SU-DHL-6 (cell line): ENCODE data around the gene DDIAS.
"Not testable (repeated sequence)": the region's sequence is repeated elsewhere in the genome, so short reads cannot be mapped to it uniquely, and the experiment has no call there.

ENCODE experiments used
- H2AFZ ChIP-seq: fragments of 200-600 bp; sonication (generic); 2 replicates; pipeline ENCODE4 v1.6.1; 2014; ENCODE audit warnings: low read depth, mild to moderate bottlenecking, moderate library complexity, mixed read lengths, antibody characterized with exemption, low read length; ENCODE audit not compliant: severe bottlenecking
- H3F3A ChIP-seq: fragments of 200-600 bp; shearing (Covaris generic); 2 replicates; pipeline ENCODE4 v1.6.0; 2016; ENCODE audit warnings: antibody characterized with exemption, mild to moderate bottlenecking; ENCODE audit not compliant: insufficient read depth
- H3K27ac ChIP-seq: fragments of 200-600 bp; sonication (generic); 2 replicates; pipeline ENCODE4 v1.5.1; 2016; ENCODE audit warnings: low read depth, mild to moderate bottlenecking, low read length, moderate library complexity, mixed read lengths
- H3K27me3 ChIP-seq: fragments of 200-600 bp; sonication (generic), shearing (Covaris generic); 2 replicates; pipeline ENCODE4 v1.6.0; 2014; ENCODE audit warnings: mild to moderate bottlenecking, low read length
- H3K36me3 ChIP-seq: fragments of 200-600 bp; sonication (generic); 2 replicates; pipeline ENCODE4 v1.6.1; 2014; ENCODE audit warnings: mild to moderate bottlenecking, low read length, mixed read lengths
- H3K4me2 ChIP-seq: fragments of 300-600, 200-600 bp; shearing (Covaris generic), sonication (generic); 2 replicates; pipeline ENCODE4 v1.6.0; 2014; ENCODE audit warnings: low read length, low read depth, mild to moderate bottlenecking; ENCODE audit not compliant: poor library complexity, severe bottlenecking
- H3K4me3 ChIP-seq: fragments of 200-600 bp; sonication (generic); 2 replicates; pipeline ENCODE4 v1.5.1; 2014; ENCODE audit warnings: antibody characterized with exemption, low read length, mild to moderate bottlenecking, mixed read lengths; ENCODE audit not compliant: insufficient read depth, poor library complexity, severe bottlenecking
- H3K79me2 ChIP-seq: fragments of 200-600 bp; sonication (generic); 2 replicates; pipeline ENCODE4 v1.6.1; 2014; ENCODE audit warnings: mild to moderate bottlenecking, low read length, moderate library complexity; ENCODE audit not compliant: insufficient read depth
- H3K9ac ChIP-seq: fragments of 200-600 bp; sonication (generic); 2 replicates; pipeline ENCODE4 v1.7.0; 2014; ENCODE audit warnings: mild to moderate bottlenecking, low read length
- H3K9me2 ChIP-seq: fragments of 200-600 bp; sonication (generic); replicated peaks from 2 replicates; pipeline ENCODE4 v1.6.1; 2014; ENCODE audit warnings: low read length; ENCODE audit not compliant: insufficient read depth
- H3K9me3 ChIP-seq: fragments of 200-600 bp; sonication (generic); 2 replicates; pipeline ENCODE4 v1.6.1; 2014; ENCODE audit warnings: low read length, mixed read lengths; ENCODE audit not compliant: insufficient read depth
- H4K20me1 ChIP-seq: fragments of 200-600 bp; sonication (generic); 2 replicates; pipeline ENCODE4 v1.6.1; 2014; ENCODE audit warnings: low read depth, mild to moderate bottlenecking, antibody characterized with exemption, low read length, moderate library complexity, mixed read lengths
- CTCF ChIP-seq: fragments of 200-600 bp; sonication (generic); IDR thresholded peaks from one replicate; pipeline ENCODE4 v1.5.1; 2017; ENCODE audit warnings: antibody characterized with exemption, mild to moderate bottlenecking, low read length, moderate library complexity; ENCODE audit not compliant: insufficient read depth, poor library complexity, severe bottlenecking
- EZH2phosphoT487 ChIP-seq: fragments of 200-600 bp; sonication (generic), shearing (Covaris generic); conservative IDR thresholded peaks from 2 replicates; pipeline ENCODE4 v1.6.1; 2018; ENCODE audit warnings: mild to moderate bottlenecking, antibody characterized with exemption, low read length, moderate library complexity, mixed read lengths

DDIAS gene

GRCh38 chr11:82945682-82946081 is 44.1 kb downstream of the DDIAS start:
- Histone ChIP-seq H3K36me3 (no peaks in the 10 kb centered on the region), H3F3A (peaks cover 9% of the 10 kb centered on the region; the same call in 1 of the 2 replicates), H3K9ac (no peak overlapping the region), H4K20me1 (no peaks in the 10 kb centered on the region), H3K27me3 (no peaks in the 10 kb centered on the region), H3K4me2 (no peak overlapping the region), H3K27ac (no peak overlapping the region), H2AFZ (no peak overlapping the region), H3K9me3 (no peaks in the 10 kb centered on the region), H3K4me3 (no peak overlapping the region), H3K9me2 (no peaks in the 10 kb centered on the region), H3K79me2 (no peaks in the 10 kb centered on the region)
- TF ChIP-seq CTCF: no peak
- no peak for TF ChIP-seq EZH2phosphoT487

GRCh38 chr11:82949352-82949751 is 47.8 kb downstream of the DDIAS start:
- H2AFZ ChIP-seq: no peak overlapping the region
- no peak overlapping the region for H3K9ac ChIP-seq
- no peaks in the 10 kb centered on the region for H3K27me3 ChIP-seq
- H3K9me2 ChIP-seq: no peaks in the 10 kb centered on the region
- no peak overlapping the region for H3K4me2 ChIP-seq
- no peak overlapping the region for H3K4me3 ChIP-seq
- no peak for TF ChIP-seq CTCF
- no peaks in the 10 kb centered on the region for H3K36me3 ChIP-seq
- no peaks in the 10 kb centered on the region for H3K79me2 ChIP-seq
- H3K9me3 ChIP-seq: no peaks in the 10 kb centered on the region
- H4K20me1 ChIP-seq: no peaks in the 10 kb centered on the region
- H3F3A ChIP-seq: peaks cover 5% of the 10 kb centered on the region; the same call in 1 of the 2 replicates
- no peak overlapping the region for H3K27ac ChIP-seq

DNA sequence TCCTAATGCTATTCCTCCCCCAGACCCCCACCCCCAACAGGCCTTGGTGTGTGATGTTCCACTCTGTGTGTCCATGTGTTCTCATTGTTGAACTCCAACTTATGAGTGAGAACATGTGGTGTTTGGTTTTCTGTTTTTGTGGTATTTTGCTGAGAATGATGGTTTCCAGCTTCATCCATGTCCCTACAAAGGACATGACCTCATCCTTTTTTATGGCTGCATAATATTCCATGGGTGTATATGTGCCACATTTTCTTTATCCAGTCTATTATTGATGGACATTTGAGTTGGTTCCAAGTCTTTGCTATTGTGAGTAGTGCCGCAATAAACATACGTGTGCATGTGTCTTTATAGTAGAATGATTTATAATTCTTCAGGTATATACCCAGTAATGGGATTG is 49.0 kb downstream of the DDIAS start:
- not testable (repeated sequence) for H4K20me1 ChIP-seq, H3K27ac ChIP-seq, H3K36me3 ChIP-seq, H3K9me3 ChIP-seq, H3K79me2 ChIP-seq, H3K9me2 ChIP-seq, H3K9ac ChIP-seq, H2AFZ ChIP-seq, H3K27me3 ChIP-seq, H3K4me3 ChIP-seq, H3F3A ChIP-seq, H3K4me2 ChIP-seq

DNA sequence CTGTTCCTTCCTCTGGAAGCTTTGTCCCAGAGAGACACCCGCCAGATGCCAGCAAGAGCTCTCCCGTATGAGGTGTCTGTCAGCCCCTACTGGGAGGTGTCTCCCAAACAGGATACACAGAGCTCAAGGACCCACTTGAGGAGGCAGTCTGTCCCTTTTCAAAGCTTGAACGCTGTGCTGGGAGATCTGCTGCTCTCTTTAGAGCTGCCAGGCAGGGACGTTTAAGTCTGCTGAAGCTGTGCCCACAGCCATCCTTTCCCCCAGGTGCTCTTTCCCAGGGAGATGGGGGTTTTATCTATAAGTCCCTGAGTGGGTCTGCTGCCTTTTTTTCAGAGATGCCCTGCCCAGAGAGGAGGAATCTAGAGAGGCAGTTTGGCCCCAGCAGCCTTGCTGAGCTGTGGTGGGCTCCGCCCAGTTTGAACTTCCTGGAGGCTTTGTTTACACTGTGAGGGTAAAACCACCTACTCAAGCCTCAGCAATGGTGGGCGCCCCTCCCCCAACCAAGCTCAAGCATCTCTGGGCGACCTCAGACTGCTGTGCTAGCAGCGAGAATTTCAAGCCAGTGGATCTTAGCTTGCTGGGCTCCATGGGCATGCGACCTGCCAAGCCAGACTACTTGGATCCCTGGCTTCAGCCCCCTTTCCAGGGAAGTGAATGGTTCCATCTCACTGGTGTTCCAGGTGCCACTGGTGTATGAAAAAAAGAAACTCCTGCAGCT is 54.4 kb downstream of the DDIAS start:
- H3K4me3 ChIP-seq, H4K20me1 ChIP-seq, H3K9me2 ChIP-seq, H3K79me2 ChIP-seq, H3K27me3 ChIP-seq, H3K9me3 ChIP-seq, H3K27ac ChIP-seq, H3K36me3 ChIP-seq: not testable (repeated sequence)
- H3F3A ChIP-seq: peaks cover 11% of the 10 kb centered on the region; the same call in 1 of the 2 replicates
- H2AFZ ChIP-seq: peak overlapping the region; percentile 47
- peak overlapping the region; percentile 33; the same call in 1 of the 2 replicates for H3K9ac ChIP-seq
- H3K4me2 ChIP-seq: peak overlapping the region; percentile 40
